SK-N-SH (cell line): Measurements from ENCODE around the gene CCR3. TPM values are rescaled to one million over a fixed set of nuclear protein-coding genes. Genes with fewer than 3 reads are reported as not detected.

ENCODE experiments used
- CTCF ChIA-PET: fragments of 300-600, 350-600 bp; formaldehyde crosslinking; extraction: SDS; loops from one replicate; lab custom pipeline; 2021; lab: Yijun Ruan, JAX
- POLR2A ChIA-PET: fragments of 350-600 bp; sonication (Branson Sonifier 250); formaldehyde crosslinking; extraction: SDS; loops from one replicate; lab custom pipeline; 2020; ENCODE audit warnings: antibody characterized with exemption, inconsistent platforms; lab: Yijun Ruan, JAX
- DNase-seq: peaks from one replicate; pipeline ENCODE4 v3.0.0; 2012
- H2AFZ ChIP-seq: fragments of 200-600 bp; sonication (generic); 2 replicates; pipeline ENCODE4 v1.8.1; 2016; ENCODE audit warnings: antibody characterized with exemption, mild to moderate bottlenecking, low read depth
- H3F3A ChIP-seq: fragments of 200-600 bp; sonication (generic); replicated peaks from 2 replicates; pipeline ENCODE3; 2016; ENCODE audit warnings: antibody characterized with exemption, mild to moderate bottlenecking; ENCODE audit not compliant: insufficient read depth
- H3K27ac ChIP-seq, 2 experiments: fragments of 200-500 bp in 1 of 2; fragments of 200-600 bp in 1 of 2; sonication (Bioruptor generic) in 1 of 2; sonication (generic), shearing (Covaris generic) in 1 of 2; 2 replicates each; pipeline versions ENCODE4 v1.5.1 to v1.6.1; 2014 to 2016; ENCODE audit warnings: low read depth in 2 of 2, inconsistent platforms in 1 of 2, low read length in 1 of 2, mild to moderate bottlenecking in 1 of 2, mixed read lengths in 1 of 2
- H3K27me3 ChIP-seq: fragments of 200-600 bp; sonication (generic), shearing (Covaris generic); 2 replicates; pipeline ENCODE4 v1.6.1; 2016; ENCODE audit warnings: mixed run types; ENCODE audit not compliant: insufficient read depth
- H3K36me3 ChIP-seq, 2 experiments: fragments of 200-500 bp in 1 of 2; fragments of 200-600 bp in 1 of 2; sonication (Bioruptor generic) in 1 of 2; sonication (generic) in 1 of 2; replicated peaks in 1 of 2; 2 replicates each; pipeline versions ENCODE3 to v1.5.1; 2014 to 2016; ENCODE audit warnings: low read length in 1 of 2, mild to moderate bottlenecking in 1 of 2; ENCODE audit not compliant: insufficient read depth in 2 of 2, control insufficient read depth in 1 of 2
- H3K4me1 ChIP-seq, 2 experiments: fragments of 200-500 bp in 1 of 2; fragments of 200-600 bp in 1 of 2; sonication (Bioruptor generic) in 1 of 2; sonication (generic), shearing (Covaris generic) in 1 of 2; 2 replicates each; pipeline versions ENCODE4 v1.5.1 to v1.6.1; 2014 to 2016; ENCODE audit warnings: low read depth in 1 of 2, low read length in 1 of 2, mixed run types in 1 of 2; ENCODE audit not compliant: insufficient read depth in 2 of 2, control insufficient read depth in 1 of 2
- H3K4me2 ChIP-seq: fragments of 200-600 bp; sonication (generic), shearing (Covaris generic); 2 replicates; pipeline ENCODE4 v1.6.1; 2017; ENCODE audit warnings: mixed run types
- H3K4me3 ChIP-seq, 2 experiments: fragments of 200-500 bp in 1 of 2; fragments of 200-600 bp in 1 of 2; sonication (Bioruptor generic) in 1 of 2; sonication (generic), shearing (Covaris generic) in 1 of 2; 2 replicates each; pipeline versions ENCODE4 v1.5.1 to v1.8.1; 2014 to 2016; ENCODE audit warnings: low read depth in 2 of 2, inconsistent platforms in 1 of 2, low read length in 1 of 2, mild to moderate bottlenecking in 1 of 2, mixed read lengths in 1 of 2, moderate library complexity in 1 of 2
- H3K79me2 ChIP-seq: fragments of 200-600 bp; sonication (generic); 2 replicates; pipeline ENCODE4 v1.8.1; 2017; ENCODE audit warnings: mild to moderate bottlenecking; ENCODE audit not compliant: insufficient read depth
- H3K9ac ChIP-seq: fragments of 200-600 bp; sonication (generic); 2 replicates; pipeline ENCODE4 v1.6.1; 2017; ENCODE audit warnings: mixed run types
- H3K9me2 ChIP-seq: fragments of 200-600 bp; sonication (generic); 2 replicates; pipeline ENCODE4 v1.6.1; 2017; ENCODE audit warnings: mixed run types
- H3K9me3 ChIP-seq: fragments of 200-600 bp; sonication (generic); 2 replicates; pipeline ENCODE4 v1.6.1; 2017; ENCODE audit warnings: mixed run types, mild to moderate bottlenecking, moderate library complexity
- H4K20me1 ChIP-seq: fragments of 200-600 bp; sonication (generic); 2 replicates; pipeline ENCODE4 v1.6.1; 2017; ENCODE audit warnings: mild to moderate bottlenecking, mixed run types; ENCODE audit not compliant: insufficient read depth
- CHD2 ChIP-seq: fragments of 150-350 bp; IDR thresholded peaks from 2 replicates; pipeline ENCODE4 v1.6.1; 2018; ENCODE audit warnings: low read length; ENCODE audit not compliant: partially characterized antibody
- EZH2phosphoT487 ChIP-seq: fragments of 200-600 bp; sonication (generic); IDR thresholded peaks from 2 replicates; pipeline ENCODE4 v1.6.1; 2017; ENCODE audit warnings: low read depth, mixed run types, mild to moderate bottlenecking, antibody characterized with exemption, moderate library complexity, borderline replicate concordance
- FOSL2 ChIP-seq: IDR thresholded peaks from 2 replicates; pipeline ENCODE4 v1.4.0; 2012; ENCODE audit warnings: low read depth, mild to moderate bottlenecking, moderate library complexity, borderline replicate concordance
- GATA2 ChIP-seq: sonication (generic); formaldehyde crosslinking; IDR thresholded peaks from 2 replicates; pipeline ENCODE4 v1.5.0; 2020; ENCODE audit warnings: mild to moderate bottlenecking, missing genetic modification reagents
- JUND ChIP-seq: IDR thresholded peaks from 2 replicates; pipeline ENCODE4 v1.4.0; 2012
- MEF2A ChIP-seq: IDR thresholded peaks from 2 replicates; pipeline ENCODE4 v1.4.0; 2012; ENCODE audit warnings: low read depth, borderline replicate concordance
- MXI1 ChIP-seq: IDR thresholded peaks from 2 replicates; pipeline ENCODE4 v1.6.1; 2012; ENCODE audit warnings: mild to moderate bottlenecking, low read depth, low read length, improper control_type of control experiment
- NRF1 ChIP-seq: IDR thresholded peaks from 2 replicates; pipeline ENCODE4 v1.6.1; 2012; ENCODE audit warnings: low read depth, mild to moderate bottlenecking, low read length
- POLR2AphosphoS5 ChIP-seq: IDR thresholded peaks from 2 replicates; pipeline ENCODE4 v1.6.1; 2012; ENCODE audit warnings: low read depth, low read length
- RCOR1 ChIP-seq: fragments of 150-350 bp; IDR thresholded peaks from 2 replicates; pipeline ENCODE4 v1.6.1; 2017; ENCODE audit warnings: antibody characterized with exemption, low read length
- RFX5 ChIP-seq: IDR thresholded peaks from 2 replicates; pipeline ENCODE4 v1.6.1; 2012; ENCODE audit warnings: mild to moderate bottlenecking, improper control_type of control experiment, low read length
- TCF12 ChIP-seq: IDR thresholded peaks from 2 replicates; pipeline ENCODE4 v1.4.0; 2012
- TEAD4 ChIP-seq: IDR thresholded peaks from 2 replicates; pipeline ENCODE4 v1.4.0; 2012; ENCODE audit warnings: mild to moderate bottlenecking, borderline replicate concordance; ENCODE audit not compliant: insufficient read depth
- USF2 ChIP-seq: fragments of 150-350 bp; IDR thresholded peaks from 2 replicates; pipeline ENCODE4 v1.6.1; 2017; ENCODE audit warnings: antibody characterized with exemption, low read length, low read depth, borderline replicate concordance
- WGBS: methylation state at CpG from one replicate; pipeline ENCODE4 v1.1.6; 2017; ENCODE audit warnings: low lambda C conversion rate; 5-methylcytosine and 5-hydroxymethylcytosine counted together
- polyA plus RNA-seq, 3 experiments: library from polyadenylated mRNA; depleted of rRNA; stranded (reverse); fragments of >200 nt; gene quantifications; 2 replicates each; pipeline ENCODE4 v1.2.3, GENCODE V29; 2012
- TF ChIP-seq, protein P1 (sequence below): fragments of 200-600 bp; sonication (generic); IDR thresholded peaks from 2 replicates; pipeline ENCODE4 v1.6.1; 2017; ENCODE audit warnings: antibody characterized with exemption, mild to moderate bottlenecking, moderate library complexity
- TF ChIP-seq, protein P2 (sequence below): IDR thresholded peaks from 2 replicates; pipeline ENCODE4 v1.4.0; 2012; ENCODE audit warnings: low read depth, borderline replicate concordance
- TF ChIP-seq, protein P3 (sequence below): IDR thresholded peaks from 2 replicates; pipeline ENCODE4 v1.4.0; 2012; ENCODE audit warnings: low read depth

Gene CCR3
- polyA plus RNA-seq, 1 of the 3 experiments (the other 2 are of a cell fraction): not detected

GRCh38 chr3:46266598-46266997, 24.3 kb downstream of the CCR3 start (continued):
- TF ChIP-seq, protein P1, sequence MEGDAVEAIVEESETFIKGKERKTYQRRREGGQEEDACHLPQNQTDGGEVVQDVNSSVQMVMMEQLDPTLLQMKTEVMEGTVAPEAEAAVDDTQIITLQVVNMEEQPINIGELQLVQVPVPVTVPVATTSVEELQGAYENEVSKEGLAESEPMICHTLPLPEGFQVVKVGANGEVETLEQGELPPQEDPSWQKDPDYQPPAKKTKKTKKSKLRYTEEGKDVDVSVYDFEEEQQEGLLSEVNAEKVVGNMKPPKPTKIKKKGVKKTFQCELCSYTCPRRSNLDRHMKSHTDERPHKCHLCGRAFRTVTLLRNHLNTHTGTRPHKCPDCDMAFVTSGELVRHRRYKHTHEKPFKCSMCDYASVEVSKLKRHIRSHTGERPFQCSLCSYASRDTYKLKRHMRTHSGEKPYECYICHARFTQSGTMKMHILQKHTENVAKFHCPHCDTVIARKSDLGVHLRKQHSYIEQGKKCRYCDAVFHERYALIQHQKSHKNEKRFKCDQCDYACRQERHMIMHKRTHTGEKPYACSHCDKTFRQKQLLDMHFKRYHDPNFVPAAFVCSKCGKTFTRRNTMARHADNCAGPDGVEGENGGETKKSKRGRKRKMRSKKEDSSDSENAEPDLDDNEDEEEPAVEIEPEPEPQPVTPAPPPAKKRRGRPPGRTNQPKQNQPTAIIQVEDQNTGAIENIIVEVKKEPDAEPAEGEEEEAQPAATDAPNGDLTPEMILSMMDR: no peak

- no peak overlapping the region for H2AFZ ChIP-seq
- POLR2A ChIA-PET: no interaction called here
- no peak overlapping the region for H3K4me3 ChIP-seq
These were observed 27.3 kb downstream of the CCR3 start for GRCh38 chr3:46269556-46269955.

More at GRCh38 chr3:46269556-46269955, 27.3 kb downstream of the CCR3 start:
- TF ChIP-seq GATA2 (CRISPR knock-in tag) (no peak), NRF1 (no peak), RCOR1 (no peak), POLR2AphosphoS5 (no peak), RFX5 (no peak), MEF2A (no peak), JUND (no peak), TCF12 (no peak), MXI1 (no peak), TEAD4 (no peak), FOSL2 (no peak), CHD2 (no peak), USF2 (no peak), EZH2phosphoT487 (no peak)
- TF ChIP-seq, protein P2, sequence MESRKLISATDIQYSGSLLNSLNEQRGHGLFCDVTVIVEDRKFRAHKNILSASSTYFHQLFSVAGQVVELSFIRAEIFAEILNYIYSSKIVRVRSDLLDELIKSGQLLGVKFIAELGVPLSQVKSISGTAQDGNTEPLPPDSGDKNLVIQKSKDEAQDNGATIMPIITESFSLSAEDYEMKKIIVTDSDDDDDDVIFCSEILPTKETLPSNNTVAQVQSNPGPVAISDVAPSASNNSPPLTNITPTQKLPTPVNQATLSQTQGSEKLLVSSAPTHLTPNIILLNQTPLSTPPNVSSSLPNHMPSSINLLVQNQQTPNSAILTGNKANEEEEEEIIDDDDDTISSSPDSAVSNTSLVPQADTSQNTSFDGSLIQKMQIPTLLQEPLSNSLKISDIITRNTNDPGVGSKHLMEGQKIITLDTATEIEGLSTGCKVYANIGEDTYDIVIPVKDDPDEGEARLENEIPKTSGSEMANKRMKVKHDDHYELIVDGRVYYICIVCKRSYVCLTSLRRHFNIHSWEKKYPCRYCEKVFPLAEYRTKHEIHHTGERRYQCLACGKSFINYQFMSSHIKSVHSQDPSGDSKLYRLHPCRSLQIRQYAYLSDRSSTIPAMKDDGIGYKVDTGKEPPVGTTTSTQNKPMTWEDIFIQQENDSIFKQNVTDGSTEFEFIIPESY: no peak
- TF ChIP-seq, protein P3, sequence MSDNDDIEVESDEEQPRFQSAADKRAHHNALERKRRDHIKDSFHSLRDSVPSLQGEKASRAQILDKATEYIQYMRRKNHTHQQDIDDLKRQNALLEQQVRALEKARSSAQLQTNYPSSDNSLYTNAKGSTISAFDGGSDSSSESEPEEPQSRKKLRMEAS: no peak
- Histone ChIP-seq H4K20me1 (no peaks in the 10 kb centered on the region), H3K4me2 (no peak overlapping the region), H3K36me3 (no peaks in the 10 kb centered on the region), H3K27ac (no peak overlapping the region), H3K9me3 (no peaks in the 10 kb centered on the region), H3K79me2 (no peaks in the 10 kb centered on the region), H3K27me3 (peaks cover 11% of the 10 kb centered on the region; the same call in 1 of the 2 replicates), H3K9me2 (no peaks in the 10 kb centered on the region), H3K9ac (no peak overlapping the region), H3F3A (no peaks in the 10 kb centered on the region), H3K4me1 (no peaks in the 10 kb centered on the region)
- CTCF ChIA-PET: no interaction called here
- WGBS: 3% methylated on average over 2 of the region's 2 CpGs
- no peak for DNase-seq
